DMS 273 (cell line): ENCODE data around the gene COX7A2.

Experiments used
- DNase-seq: peaks from one replicate; lab custom pipeline; 2025; ENCODE audit not compliant: unreplicated experiment; lab: John Stamatoyannopoulos, UW

Gene COX7A2

GRCh38 chr6:75201901-75202672 is 41.5 kb downstream of the COX7A2 start:
- DNase-seq = peak; percentile 23

- no peak for DNase-seq
Observed at GRCh38 chr6:75201021-75201420, 42.6 kb downstream of the COX7A2 start.

GRCh38 chr6:75199889-75200288 is 43.7 kb downstream of the COX7A2 start:
- DNase-seq = no peak

GRCh38 chr6:75196081-75196687 is 47.4 kb downstream of the COX7A2 start:
- no peak for DNase-seq

- DNase-seq = no peak
Observed at GRCh38 chr6:75188221-75188925, 55.2 kb downstream of the COX7A2 start.
